EH (cell line): ENCODE data around the gene BPI.
"Not testable (repeated sequence)": the region's sequence is repeated elsewhere in the genome, so short reads cannot be mapped to it uniquely, and the experiment has no call there.

Experiments used
- DNase-seq: peaks from one replicate; pipeline ENCODE4 v3.0.0-alpha.2; 2015; ENCODE audit warnings: low read depth

Gene BPI

DNA sequence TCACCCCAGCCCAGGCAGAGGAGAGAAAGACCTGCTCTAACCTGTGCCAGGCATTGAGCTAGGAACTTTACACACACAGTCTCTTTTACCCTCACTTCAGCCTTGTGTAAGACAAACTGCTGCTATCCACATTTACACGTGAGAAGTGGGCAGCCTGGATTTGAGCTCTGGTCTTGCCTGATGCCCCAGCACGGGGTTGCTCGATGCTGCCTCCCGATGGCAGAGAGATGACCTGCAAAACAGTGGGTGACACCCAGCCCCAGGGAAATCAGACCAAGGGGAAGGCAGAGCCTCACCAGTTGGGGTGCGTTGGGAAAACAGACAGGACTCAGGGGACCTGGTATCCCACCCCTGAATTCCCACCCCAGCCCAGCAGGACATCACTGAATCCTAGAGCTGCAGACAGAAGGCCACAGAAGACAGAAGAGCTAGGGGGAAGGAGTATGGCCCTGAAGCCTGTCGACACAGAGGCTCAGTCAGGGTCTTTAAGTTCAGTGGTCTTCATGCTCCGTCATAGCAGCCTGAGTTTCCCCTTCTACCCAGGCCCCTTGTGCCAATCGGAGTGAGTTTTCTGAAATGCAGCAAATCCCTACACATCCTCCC, 990 bp downstream of the BPI start:
- DNase-seq = peak; percentile 56

DNA sequence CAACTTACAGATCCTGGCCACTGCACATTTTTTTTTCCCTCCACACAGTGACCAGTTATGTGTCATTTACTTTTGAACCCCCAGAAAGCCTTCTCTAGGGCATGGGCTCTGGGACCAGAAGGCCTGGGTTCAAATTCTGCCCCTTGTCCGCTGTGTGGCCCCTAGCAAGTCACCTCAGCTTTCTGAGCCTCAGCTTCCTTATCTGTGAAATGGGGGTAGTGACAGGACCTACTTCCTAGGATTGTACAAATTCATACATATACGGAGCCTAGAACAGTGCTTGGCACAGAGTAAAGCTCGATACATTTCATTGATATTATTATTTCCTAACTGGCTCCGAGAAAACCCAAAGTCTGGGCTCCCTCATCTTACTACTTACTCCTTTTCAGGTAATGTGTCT, 1.6 kb downstream of the BPI start:
- DNase-seq = no peak

GRCh38 chr20:38306379-38306778, 2.4 kb downstream of the BPI start:
- DNase-seq = no peak

DNA sequence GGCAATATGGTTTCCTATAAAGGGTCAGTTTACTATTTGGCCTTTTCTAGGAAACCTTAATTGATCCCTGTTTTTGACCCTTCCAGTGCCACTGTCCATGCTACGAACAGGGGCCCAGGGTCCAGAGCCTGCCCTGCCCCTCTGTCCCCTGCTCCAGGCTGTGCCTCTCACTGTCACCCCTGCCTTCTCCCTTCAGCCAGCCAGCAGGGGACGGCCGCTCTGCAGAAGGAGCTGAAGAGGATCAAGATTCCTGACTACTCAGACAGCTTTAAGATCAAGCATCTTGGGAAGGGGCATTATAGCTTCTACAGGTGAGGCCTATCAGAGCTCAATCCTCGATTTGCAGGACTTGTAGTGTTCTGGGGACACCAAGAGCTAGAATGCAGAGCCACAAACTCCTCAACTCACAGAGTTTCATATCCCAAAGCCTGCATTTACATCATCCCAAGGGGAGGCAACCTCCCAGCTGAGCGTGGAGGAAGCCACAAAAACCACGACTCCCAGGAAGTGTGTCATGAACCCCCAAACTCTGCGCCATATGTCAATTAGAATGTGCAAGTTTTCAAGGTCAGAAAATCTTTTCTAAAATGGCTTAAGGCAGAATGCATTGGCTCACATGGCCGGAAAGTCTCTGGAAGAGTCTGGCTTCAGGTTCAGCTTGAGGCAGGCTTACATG, 3.6 kb downstream of the BPI start:
- peak; percentile 85 for DNase-seq

- DNase-seq = no peak
These were observed 4.1 kb downstream of the BPI start for GRCh38 chr20:38308047-38308438.

DNA sequence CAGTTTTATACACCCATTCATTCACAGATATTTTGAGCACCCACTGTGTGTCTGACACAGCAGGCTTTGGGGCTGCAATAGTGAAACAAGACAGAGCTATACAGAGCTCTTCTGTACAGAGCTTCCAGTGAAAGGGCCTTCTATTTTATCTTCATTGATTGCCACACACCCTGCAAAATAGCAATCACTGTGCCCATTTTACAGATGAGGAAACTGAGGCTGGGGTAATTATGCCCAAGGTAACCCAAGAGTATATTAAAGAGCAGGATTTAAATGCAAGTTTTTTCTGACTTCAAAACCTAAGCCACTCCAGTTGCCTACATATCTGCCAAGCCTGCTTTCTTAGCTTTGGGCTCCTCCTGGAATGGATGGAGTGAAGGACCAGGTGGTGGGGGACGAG, 4.5 kb downstream of the BPI start:
- DNase-seq = no peak

GRCh38 chr20:38311091-38311490, 7.1 kb downstream of the BPI start:
- DNase-seq = no peak

DNA sequence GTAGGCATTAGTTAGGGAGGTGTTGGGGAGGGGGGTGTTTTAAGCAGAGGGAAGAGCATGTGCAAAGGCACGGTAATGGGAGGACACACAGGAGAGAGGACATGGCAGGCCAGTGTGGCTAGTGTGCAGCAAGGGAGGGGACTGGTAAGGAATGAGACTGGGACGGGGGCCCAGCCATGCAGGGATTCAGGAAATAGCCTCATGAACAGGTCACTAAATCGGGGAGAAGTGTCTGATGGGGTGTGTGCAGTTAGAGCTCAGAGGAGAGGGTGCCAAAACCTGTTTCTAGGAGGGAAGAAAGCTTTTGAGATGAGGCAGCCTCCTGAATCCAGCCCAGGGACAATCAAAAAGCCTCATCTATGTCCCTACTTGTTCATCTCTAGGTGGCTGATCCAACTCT, 7.5 kb downstream of the BPI start:
- no peak for DNase-seq

- DNase-seq = no peak
These were observed 9.7 kb downstream of the BPI start for GRCh38 chr20:38313676-38314075.

DNA sequence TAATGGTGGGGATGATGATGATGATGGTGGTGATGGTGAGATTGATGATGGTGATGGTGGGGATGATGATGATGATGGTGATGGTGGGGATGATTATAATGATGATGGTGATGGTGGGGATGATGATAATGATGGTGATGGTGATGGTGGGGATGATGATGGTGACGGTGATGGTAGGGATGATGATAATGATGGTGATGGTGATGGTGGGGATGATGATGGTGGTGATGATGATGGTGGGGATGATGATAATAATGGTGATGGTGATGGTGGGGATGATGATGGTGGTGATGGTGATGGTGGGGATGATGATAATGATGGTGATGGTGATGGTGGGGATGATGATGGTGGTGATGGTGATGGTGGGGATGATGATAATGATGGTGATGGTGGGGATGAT, 10.4 kb downstream of the BPI start:
- DNase-seq = not testable (repeated sequence)

GRCh38 chr20:38315290-38315966, 11.5 kb downstream of the BPI start:
- DNase-seq = peak; percentile 66

DNA sequence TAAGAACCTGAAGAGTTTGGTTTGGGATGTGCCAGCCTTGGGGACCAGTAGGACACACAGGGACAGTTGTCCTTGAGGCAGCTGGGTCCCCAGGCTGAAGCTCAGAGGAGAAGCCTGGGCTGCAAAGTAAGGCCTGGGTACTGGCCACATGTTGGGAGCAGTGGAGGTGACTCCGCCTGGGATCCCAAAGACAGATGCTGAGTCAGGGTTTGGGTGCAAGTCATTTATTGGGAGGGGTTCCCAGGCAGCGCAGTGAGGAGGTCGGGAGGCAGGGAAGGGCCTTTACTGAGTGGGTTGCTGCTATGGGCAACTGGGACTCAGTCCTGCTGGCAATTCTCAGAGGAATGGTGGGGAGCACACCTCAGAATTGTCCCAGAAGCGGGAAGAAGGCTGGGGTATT, 12.4 kb downstream of the BPI start:
- DNase-seq = no peak

GRCh38 chr20:38317422-38317821, 13.5 kb downstream of the BPI start:
- DNase-seq = no peak

- no peak for DNase-seq
These were observed 16.3 kb downstream of the BPI start for GRCh38 chr20:38320221-38320620.

GRCh38 chr20:38321959-38322598, 18.1 kb downstream of the BPI start:
- peak; percentile 76 for DNase-seq

- DNase-seq = no peak
These were observed 20.2 kb downstream of the BPI start for GRCh38 chr20:38324159-38324558.

DNA sequence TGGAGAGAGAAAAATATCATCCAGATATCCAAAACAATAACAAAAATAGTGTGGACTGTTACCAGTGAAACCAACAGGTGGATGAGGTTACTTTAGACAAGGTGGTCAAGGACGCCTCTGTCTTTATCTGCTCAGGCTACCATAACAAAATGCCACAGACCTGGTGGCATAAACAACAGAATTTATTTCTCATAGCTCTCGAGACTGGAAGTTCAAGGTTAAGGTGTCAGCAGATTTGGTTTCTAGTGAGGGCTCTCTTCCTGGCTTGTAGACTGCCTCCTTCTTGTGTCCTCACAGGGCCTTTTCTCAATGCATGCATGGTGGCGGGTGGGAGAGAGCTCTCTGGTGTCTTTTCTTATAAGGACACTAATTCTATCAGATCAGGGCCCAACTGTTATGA, 21.2 kb downstream of the BPI start:
- DNase-seq = no peak

DNA sequence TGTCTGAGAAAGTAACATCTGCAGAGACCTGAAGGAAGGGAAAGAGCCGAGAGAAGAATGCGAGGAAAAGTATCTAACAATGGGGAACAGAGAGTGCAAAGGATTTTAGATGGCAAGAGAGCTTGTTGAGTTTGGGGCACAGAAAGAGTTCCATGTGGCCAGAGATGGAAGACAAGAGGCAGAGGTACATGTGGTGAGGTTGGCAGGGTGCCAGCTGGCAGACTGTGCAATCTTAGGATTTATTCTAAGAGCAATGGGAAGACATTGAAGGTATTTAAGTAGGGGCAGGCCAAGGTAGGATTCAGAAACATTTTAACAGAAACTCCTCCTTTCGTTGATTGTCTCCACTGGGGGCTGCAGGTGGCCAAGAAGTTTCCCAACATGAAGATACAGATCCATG, 21.9 kb downstream of the BPI start:
- DNase-seq = no peak

DNA sequence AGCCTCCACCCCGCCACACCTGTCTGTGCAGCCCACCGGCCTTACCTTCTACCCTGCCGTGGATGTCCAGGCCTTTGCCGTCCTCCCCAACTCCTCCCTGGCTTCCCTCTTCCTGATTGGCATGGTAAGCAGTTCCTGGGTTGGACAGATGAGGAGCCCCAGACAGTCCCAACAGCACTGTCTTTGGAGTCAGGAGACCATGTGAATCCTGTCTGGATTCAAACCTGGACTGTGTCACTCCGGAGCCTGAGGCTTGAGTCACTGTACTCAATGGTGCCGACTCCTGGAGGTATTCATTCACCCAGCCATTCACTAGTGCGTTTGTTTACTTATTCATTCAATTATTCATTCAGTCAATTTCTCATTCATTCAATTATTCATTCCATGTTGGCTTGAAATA, 22.4 kb downstream of the BPI start:
- no peak for DNase-seq

GRCh38 chr20:38330638-38331037, 26.7 kb downstream of the BPI start:
- DNase-seq = no peak

DNA sequence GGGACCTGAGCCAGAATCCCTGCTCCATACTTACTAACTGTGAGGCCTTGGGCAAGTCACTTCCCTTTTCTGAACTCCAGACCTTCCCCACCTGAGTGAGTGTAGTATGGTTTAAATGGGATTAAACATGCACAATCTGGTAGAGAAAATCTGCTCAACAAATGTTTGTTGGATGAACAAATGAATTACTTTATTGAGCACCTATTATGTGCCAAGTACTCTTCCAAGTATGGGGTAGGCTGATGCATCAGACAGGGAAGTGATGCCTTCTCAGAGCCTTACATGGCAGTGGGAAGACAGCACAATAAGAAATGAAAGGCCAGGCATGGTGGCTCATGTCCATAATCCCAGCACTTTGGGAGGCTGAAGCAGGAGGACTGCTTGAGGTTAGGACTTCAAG, 27.3 kb downstream of the BPI start:
- no peak for DNase-seq

DNA sequence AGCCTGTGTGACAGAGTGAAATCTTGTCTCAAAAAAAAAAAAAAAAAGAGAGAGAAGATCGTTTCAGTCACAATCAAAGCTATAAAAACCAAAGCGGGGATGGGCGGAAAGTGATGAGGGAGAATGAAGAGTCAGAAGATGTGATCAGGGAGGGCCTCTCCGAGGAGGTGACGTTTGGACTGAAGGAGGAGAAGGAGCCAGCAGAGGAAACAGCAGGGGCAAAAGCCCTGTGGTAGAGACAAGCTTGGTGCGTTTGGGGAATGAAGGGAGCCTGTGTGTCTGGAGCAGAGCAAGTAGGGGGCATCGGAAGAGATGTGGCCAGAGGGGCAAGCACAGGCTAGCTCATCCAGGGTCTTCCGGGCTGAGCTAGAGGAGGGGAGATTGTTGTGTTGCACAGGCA, 27.9 kb downstream of the BPI start:
- DNase-seq = no peak

- no peak for DNase-seq
These were observed 30.1 kb downstream of the BPI start for GRCh38 chr20:38334016-38334415.
